Hematopoietic multipotent progenitor cell treated with erythropoietin and hydrocortisone succinate and interleukin-3 and kit ligand, for 4 days (in vitro differentiated cells): Measurements from ENCODE around the gene KAZN.

Experiments used
- DNase-seq: peaks from one replicate; pipeline ENCODE4 v3.0.0-alpha.2; 2015

Gene KAZN

DNA sequence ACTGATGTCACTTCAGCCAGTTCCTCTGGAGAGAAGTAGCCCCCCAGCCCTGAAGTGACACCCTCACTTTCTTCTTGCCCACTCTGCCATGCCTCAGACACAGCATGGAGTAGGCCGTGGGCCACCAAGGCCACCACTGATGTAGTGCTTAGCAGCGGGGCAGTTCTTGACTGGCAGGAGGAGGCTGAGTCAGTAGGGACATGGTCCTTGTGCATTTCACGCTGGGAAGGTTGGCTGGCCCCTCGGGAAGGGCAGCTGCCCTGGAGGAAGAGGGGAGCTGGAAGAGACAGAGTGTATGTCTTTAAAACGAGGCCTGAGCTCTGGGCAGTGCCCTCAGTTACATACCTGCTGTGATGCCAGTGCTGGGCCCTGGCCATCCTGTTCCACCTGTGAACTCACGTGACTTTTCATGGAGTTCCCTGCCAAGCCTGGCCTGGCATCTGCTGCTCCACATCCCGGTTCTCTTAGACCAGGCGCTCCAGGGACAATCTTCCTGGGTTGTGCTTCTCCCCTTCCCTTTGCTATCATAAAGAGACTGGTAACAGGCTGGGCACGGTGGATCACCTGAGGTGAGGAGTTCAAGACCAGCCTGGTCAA is 396.5 kb downstream of the KAZN start:
- no peak for DNase-seq

DNA sequence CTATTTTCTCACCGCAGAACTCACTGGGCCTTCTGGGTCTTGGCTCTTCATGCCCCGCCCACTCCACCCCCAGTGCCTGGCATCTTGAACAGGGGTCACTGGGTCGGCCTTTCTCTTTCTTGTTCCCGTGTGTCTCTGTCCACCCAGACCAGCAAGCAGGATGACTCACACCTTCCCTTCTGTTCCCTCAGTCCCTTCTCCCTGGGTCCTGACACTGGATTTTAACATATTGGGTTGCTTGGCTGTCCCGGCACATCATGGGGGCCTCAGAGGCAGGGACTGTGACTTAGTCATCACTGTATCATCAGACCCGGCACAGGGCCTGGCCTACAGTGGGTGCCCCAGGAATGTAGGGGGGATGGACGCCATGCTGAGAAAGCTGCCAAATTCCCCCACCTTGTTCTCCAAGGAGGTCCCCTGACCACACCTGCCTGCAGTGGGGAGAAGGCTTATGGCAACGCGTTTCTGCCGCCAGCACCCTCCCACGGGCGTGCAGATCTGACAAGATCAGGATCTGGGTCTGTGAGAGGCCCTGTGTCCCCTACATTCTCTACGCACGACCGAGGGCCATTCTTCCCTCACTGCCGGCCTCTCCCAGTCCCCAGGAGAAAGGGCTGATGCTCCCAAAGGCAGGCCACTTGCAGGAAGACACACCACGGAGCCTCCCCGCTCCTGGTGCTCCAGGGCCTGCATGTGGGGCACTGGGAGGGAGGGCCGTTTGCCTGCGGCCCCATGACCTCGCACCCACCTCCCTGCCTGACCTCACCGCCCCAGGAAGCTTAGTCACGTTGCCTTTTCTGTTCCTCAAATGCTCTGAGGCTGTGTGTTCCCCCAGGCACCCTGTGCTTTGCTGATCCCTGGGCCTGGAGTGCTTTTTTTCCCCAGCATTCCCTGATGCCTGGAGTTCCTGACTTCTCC is 397.9 kb downstream of the KAZN start:
- no peak for DNase-seq

DNA sequence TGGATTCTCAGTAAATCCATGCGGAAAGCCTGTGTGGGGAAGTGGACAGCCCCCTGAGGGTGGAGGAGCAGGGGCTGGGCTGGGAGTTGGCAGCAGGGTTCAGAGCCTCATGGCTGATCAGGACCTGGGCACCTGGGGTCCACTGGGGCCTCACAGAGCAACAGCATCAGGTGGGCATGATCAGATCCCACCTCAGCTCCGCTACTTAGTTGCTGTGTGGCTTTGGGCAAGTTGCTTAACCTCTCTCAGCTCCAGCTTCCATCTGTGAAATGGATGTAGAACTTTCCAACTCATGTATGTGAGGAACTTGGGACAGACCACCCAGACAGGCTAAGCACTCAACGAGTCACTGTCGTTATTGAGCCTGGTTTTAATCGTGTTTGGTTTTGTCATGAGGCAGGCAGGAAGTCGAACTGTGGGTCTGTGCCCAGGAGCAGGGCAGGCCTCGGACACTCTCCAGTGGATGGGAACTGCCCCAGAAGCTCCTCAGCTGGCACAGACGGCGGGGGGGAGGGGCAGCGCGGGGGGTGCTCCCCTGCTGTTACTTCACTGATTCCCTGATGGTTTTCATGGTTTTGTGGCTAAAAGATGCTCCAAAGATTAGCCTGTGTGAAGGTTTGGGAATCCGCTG is 399.3 kb downstream of the KAZN start:
- DNase-seq = no peak

DNA sequence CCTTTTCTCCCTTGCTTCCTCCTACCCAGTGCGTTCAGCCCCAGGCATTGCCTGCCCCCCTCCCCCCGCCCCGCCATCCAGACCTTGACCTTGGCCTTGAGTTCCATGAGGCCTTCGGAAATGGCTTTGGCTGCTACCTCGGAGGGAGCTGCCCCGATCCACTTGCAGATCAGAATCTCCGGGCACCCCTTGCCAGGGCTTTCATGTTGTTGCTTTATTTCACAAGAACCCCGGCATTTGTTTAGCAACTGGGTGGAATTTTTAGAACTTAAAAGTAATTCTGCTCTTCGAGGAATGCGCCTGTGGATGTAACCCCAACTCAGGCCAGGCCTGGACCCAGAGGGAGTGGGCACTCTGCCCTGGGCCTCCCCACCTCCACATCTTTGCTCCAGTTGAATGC is 401.0 kb downstream of the KAZN start:
- no peak for DNase-seq

DNA sequence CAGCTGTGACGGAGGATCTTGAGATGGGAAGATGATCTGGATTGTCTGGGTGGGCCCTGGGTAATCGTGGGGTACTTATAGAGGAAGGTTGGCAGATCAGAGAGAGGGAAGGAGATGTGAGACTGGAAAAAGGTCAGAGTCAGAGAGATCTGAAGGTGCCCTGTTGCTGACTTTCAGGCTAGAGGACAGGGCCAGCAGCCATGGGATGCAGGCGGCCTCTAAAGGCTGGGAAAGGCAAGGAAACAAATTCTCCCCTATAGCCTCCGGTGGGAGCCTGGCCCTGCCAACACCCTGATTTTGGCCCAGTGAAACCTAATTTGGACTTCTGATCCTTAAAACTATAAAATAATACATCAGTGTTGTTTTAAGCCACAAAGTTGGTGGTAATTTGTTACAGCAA is 401.5 kb downstream of the KAZN start:
- no peak for DNase-seq

DNA sequence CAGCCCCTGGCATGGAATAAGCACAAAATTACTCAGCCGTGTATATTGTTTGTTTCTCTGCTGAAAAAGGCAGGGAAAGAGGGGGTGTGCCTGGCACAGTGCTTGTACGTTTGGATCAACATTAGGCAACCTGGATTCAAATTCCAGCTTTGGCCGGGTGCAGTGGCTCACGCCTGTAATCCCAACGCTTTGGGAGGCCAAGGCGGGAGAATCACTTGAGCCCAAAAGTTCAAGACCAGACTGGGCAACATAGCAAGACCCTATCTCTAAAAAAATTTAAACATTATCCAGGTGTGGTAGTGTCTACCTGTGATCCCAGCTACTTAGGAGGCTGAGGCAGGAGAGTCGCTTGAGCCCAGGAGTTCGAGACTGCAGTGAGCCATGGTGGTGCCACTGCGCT is 402.2 kb downstream of the KAZN start:
- no peak for DNase-seq

DNA sequence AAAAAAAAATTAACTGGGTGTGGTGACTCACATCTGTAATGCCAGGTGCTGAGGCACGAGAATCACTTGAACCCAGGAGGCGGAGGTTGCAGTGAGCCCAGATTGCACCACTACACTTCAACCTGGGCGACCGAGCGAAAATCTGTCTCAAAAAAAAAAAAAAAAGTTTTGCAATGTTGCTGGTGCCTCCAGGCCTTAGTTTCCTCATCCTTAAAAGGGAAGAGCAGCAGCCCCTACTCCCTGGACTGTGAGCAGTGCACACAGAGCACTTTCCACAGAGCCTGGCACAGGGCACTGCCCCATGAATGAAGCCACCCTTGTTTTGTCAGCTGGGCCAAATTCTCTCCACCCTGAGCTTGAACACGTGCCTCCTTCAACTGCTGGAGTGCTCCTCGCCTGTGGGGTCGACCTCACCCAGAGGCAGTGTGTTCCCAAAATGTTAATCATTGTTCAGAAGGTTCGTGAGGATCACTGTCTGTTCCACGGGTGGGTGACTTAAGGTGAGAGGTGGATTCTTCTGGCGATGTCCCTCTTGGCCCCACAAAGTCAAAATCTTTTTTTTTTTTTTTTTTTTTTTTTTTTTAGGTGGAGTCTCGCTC is 402.9 kb downstream of the KAZN start:
- DNase-seq = no peak

DNA sequence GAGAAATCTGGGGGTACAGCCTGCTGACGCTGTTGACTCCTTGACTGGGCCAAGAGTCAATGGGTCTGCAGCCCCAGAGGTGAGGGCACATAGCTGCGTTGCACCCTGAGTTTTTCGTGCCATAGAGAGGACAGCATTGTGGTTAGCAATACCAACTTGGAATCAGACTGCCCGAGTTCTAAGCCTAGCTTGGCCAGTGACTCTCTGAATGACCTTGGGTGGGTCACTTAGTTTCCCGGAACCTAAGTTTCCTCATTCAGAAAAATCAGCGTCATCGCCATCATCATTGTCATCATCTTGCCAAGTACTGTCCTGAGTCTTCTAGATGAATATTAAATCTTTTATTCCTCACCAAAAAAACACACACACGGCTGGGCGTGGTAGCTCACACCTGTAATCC is 403.8 kb downstream of the KAZN start:
- no peak for DNase-seq

DNA sequence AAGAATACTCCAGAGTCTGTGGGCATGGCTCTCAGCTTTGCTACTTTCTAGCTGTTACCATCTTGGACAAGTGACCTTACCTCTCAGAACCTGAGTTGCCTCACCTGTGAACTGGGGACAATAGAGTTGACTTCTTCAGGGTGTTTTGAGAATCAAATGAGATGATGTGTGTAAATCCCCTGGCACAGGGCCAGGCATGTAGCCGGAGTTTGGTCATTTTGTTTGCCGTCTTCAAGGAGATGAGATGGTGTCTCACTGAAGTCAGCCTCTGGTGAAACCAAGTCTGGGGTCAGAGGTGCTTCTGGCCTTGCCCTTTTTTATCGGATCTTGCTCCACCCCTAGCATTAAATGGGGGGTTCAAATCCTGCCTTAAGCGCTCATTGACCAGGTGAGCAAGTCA is 405.9 kb downstream of the KAZN start:
- DNase-seq = no peak

DNA sequence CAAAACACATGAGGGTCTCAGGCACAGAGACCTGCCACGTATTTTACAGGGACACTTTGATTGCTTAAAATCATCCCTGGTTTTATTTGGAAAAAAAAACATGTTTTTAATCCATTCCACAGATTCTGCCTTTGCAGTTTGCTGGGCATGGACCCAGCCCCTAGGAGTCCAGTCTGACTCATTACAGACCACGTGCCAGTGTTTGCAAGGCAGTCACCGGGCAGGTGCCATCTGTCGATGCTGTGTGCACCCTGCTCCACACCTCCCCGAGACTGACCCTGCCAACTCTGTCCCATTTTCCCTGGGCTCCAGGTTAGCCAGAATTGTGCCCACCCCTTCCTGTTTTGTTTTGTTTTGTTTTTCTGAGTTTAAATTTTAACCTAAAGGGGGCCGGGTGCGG is 406.6 kb downstream of the KAZN start:
- DNase-seq = no peak

DNA sequence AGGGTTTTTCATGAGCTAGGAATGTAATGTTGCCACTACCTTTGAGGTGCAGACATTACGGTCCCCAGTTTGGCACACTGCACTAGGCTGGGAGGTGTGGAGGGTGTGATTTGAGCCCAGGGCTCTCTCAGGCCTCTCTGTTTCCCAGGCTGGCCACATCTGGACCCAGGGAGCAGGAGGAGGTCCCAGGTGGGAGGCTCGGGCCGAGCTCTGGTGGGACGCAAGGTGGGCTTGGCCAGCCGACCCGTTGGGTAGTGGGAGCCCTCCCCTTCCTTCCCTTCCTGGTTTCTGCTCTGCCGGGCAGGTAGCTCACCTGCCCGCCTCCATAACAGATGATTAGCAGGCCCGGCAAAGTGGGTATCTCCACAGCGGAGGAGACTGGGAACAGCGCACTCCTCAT is 408.9 kb downstream of the KAZN start:
- no peak for DNase-seq

DNA sequence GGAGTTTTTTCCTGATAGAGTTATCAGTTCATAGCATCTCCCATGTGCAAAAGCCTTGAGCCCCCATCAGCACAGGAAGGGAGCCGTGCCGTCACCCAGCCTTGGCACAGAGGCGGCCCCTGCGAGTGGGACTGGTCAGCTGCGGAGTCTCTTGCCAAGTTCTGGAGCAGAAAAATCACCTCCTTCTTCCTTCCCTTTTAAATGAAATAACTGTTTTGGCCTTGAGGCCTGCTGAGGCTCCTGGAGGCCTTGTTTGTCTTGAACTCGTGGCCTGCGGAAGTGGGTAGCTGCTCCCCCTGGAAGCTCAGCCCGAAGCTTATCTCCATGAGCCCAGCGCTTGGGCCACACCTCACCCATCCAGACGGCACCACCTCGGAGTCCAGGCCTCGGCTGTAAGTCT is 409.4 kb downstream of the KAZN start:
- DNase-seq = peak; percentile 59

DNA sequence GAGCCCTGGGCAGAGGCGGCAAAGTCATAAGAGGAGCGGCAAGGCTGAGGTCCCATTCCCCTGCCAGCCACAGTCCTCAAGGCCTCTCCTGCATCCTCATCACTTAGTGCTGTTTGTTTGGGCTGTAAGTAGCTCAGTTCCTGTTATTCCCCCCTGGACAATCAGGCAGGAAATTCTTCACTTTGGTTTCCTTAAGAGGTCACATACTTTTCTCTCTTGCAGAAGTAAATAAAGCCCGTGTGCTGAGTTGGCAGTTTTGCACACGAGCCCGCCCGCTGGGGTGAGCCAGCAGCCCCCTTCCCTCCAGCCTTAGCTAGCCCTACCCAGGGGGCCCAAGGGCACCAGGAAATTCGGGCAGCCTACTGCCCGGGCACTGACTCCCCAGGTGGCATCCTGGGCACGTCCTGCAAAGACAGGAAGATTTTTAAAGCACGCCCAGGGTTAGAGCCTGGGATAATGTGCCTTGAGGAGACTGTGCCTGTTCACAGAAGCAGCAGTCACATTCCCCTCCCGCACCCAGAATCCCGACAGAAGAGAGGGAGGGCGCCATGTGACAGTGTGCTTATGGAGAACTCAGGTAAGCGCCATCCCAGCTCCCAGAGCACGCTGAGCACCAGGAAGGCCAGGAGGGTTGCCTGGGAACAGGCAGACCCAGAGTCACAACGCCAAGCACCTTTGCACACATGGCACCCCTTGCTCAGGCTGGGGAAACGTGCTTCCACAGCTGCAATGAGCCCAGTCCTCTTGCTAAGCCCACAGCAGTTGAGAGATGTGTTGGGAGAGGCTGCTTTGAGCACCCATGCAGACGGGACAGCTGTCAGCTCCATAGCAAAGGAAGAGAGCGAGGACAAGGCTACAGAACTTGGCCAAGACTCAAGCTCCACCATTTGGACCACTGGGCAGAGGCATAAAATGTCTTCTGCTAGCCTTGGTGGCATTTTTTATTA is 410.6 kb downstream of the KAZN start:
- no peak for DNase-seq

DNA sequence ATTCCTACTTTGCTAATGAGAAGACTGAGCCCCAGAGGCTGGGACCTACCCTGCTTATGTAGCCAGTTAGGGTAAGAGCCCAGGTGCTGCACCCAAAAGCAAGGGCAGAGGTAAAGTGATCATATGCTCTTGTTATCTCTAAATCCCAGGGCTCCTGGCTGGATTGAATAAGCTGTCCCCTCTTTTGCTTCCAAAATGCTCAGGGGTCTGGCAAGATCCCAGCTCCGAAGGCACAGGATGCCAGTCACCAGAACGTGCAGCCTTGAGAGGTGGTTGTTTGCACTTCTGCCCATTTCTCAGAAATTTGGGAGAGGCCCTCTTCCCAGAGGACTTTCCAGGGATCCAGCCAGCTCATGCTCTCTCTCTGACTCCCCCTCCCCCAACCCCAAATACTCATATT is 412.7 kb downstream of the KAZN start:
- DNase-seq = no peak

DNA sequence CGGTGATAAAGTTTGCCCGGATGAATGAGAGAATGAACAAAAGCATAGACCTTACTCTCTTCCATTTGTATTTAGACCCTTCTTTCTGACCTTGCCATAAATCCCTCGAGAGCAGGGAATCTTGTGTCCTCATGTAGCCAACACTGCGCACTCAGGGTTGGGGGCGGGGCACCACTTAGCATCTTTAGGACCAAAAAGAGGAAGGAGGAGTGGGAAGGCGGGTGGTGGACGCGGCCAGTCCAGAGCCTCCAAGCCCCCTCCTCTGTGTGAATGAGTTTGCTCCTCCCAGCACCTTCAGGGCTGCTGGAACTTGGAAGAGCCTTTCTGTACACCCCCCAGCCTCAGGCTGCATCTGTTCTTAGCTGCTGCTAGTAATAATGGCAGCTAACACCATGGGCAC is 413.2 kb downstream of the KAZN start:
- no peak for DNase-seq

DNA sequence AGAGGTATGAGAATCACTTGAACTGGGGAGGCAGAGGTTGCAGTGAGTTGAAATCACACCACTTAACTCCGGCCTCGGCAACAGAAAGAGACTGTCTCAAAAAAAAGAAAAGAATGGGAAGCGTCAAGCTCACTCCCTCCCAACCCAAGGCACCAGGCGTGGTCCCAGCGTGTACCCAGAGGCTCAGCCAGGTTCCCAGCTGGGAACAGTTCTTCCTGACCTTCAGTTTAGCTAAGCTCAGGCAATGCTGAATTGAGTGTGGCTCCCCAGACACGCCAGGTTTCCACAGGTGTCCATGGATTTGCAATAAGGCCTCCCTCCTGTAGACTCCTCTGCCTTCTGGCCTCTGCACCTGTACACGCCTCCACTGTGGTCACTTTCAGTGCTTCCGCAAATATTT is 414.3 kb downstream of the KAZN start:
- no peak for DNase-seq

DNA sequence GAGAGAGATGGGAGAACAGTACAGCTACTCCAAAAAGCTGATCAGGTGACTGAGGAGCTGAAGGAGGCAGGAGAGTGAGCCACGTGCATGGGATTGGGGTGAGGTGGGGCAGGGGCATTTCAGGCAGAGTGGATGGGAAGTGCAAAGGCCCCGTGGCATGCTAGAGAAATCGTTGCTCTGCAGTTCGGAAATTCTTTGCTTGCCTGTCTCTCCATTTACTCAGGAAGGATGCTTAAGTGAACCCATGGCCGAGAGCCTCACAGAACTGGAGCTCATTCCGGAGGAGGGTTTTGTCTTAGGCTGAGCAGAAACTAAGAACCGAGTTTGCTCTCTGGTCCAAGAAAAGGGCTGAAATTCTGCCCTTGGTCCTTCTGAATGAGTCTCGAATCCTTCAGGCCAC is 415.3 kb downstream of the KAZN start:
- no peak for DNase-seq

DNA sequence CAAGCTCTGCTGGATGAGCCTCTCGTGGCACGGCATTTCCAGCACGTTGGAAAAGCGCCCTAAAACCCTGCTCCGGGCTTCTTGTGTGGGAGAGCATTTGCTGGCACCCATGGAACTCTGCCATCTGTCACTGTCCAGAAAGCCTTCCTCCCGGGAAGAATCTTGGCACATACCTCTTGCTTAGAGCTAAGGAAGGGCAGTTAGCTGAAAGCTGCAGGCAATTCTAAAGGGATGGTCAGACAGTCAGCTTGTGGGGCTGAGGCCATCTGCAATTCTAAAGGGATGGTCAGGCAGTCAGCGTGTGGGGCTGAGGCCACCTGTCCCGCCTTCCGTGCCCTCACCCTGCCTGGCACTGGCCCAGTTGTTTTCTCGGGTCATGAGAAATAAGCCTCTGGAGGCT is 416.0 kb downstream of the KAZN start:
- no peak for DNase-seq

DNA sequence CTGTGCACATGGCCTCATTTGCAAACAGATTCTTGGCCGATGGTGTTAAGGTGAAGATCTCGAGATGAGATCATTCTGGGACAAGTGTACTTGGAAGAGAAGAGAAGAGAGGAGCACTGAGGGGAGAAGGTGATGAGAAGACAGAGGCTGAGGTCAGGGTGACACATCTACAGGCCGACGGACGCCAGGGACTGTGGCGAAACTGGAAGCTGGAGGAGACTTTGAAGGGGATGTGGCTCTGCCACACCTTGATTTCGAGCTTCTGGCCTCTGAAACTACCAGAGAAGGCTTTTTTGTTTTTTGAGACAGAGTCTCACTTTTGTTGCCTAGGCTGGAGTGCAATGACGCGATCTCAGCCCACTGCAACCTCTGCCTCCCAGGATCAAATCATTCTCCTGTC is 417.5 kb downstream of the KAZN start:
- no peak for DNase-seq

DNA sequence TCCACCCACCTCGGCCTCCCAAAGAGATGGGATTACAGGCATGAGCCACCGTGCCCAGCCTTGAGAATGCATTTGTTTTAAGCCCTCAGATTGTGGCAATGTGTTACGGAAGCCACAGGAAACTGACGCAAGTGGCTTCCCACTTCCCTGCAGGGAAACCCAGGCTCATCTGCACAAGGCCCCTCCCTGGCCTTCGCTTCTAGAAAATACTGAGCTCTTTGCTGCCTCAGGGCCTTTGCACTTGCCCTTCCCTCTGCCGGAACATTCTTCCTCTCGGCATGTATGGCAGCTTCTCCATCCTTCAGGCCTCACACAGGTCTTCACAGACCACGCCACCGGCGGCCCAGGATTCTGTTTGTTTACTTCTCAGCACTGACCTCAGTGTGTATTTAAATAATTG is 418.0 kb downstream of the KAZN start:
- DNase-seq = peak; percentile 54

DNA sequence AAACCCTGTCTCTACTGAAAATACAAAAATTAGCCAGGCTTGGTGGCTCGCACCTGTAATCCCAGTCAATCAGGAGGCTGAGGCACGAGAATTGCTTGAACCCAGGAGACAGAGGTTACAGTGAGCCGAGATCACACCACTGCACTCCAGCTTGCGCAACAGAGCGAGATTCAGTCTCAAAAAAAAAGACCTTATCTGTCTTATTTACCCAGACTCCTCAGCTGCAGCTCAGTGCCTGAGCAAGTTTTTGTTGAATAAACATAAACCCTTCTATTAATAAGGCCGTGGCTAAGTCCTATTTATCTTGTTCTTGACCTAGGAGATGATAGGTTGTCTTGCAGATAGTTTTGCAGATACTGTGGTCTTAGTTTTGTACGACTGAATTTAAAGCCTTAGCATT is 418.6 kb downstream of the KAZN start:
- peak; percentile 18 for DNase-seq

DNA sequence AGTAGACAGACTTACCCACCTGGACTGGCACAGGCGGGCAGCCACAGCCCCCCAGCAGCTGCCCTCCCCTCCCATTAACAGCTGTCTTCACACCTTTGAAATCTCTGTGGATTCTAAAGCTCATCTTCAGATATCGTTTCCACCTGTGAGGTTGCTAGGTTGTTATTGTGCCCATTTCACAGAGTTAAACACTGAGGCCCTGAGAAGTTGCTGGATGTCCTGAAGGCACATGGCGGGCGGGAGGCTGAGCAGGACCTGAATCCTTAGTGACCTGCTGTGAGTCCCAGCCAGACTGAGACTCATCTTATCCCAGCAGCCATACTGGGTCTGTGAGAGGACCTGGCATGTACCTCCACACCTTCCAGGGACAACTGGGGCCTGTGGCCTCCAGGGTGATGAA is 420.3 kb downstream of the KAZN start:
- DNase-seq = no peak
